H9 (cell line): ENCODE results near the gene ABCB8. TPM values are rescaled to one million over a fixed set of nuclear protein-coding genes. Genes with fewer than 3 reads are reported as not detected.

Experiments
- DNase-seq: peaks from one replicate; pipeline ENCODE4 v3.0.0-alpha.2; 2017
- H2AFZ ChIP-seq: one replicate; pipeline ENCODE4 v1.6.1; 2013; ENCODE audit warnings: mild to moderate bottlenecking, low read length, control low read depth, moderate library complexity
- H2AK5ac ChIP-seq: 2 replicates; pipeline ENCODE4 v1.6.1; 2013; ENCODE audit warnings: low read length, control low read depth, mixed read lengths; ENCODE audit not compliant: insufficient read length
- H2BK120ac ChIP-seq: one replicate; pipeline ENCODE4 v1.6.1; 2013; ENCODE audit warnings: low read depth, mild to moderate bottlenecking, low read length, control low read depth, inconsistent platforms; ENCODE audit not compliant: poor library complexity, severe bottlenecking
- H2BK12ac ChIP-seq: 2 replicates; pipeline ENCODE4 v1.6.1; 2013; ENCODE audit warnings: low read length, control low read depth, mixed read lengths, low read depth; ENCODE audit not compliant: insufficient read length
- H2BK15ac ChIP-seq: 2 replicates; pipeline ENCODE4 v1.6.1; 2013; ENCODE audit warnings: low read depth, low read length, control low read depth
- H2BK20ac ChIP-seq: one replicate; pipeline ENCODE4 v1.6.1; 2013; ENCODE audit warnings: low read depth, mild to moderate bottlenecking, low read length, control low read depth, inconsistent platforms; ENCODE audit not compliant: poor library complexity, severe bottlenecking
- H2BK5ac ChIP-seq: 2 replicates; pipeline ENCODE4 v1.6.1; 2013; ENCODE audit warnings: low read length, control low read depth, mixed read lengths; ENCODE audit not compliant: insufficient read length
- H3K14ac ChIP-seq: 2 replicates; pipeline ENCODE4 v1.6.1; 2013; ENCODE audit warnings: low read length, control low read depth; ENCODE audit not compliant: insufficient read depth
- H3K18ac ChIP-seq: 2 replicates; pipeline ENCODE4 v1.6.1; 2013; ENCODE audit warnings: low read depth, mild to moderate bottlenecking, mixed read lengths, low read length, control low read depth; ENCODE audit not compliant: insufficient read length
- H3K23ac ChIP-seq: 2 replicates; pipeline ENCODE4 v1.6.1; 2013; ENCODE audit warnings: low read length, control low read depth, mixed read lengths, low read depth; ENCODE audit not compliant: insufficient read length
- H3K23me2 ChIP-seq: 2 replicates; pipeline ENCODE4 v1.6.1; 2013; ENCODE audit warnings: low read depth, mild to moderate bottlenecking, mixed read lengths, low read length, control low read depth; ENCODE audit not compliant: insufficient read length, poor library complexity, severe bottlenecking
- H3K27ac ChIP-seq: 2 replicates; pipeline ENCODE4 v1.5.1; 2013; ENCODE audit warnings: low read length, control low read depth, mixed read lengths, low read depth; ENCODE audit not compliant: insufficient read length
- H3K27me3 ChIP-seq: 2 replicates; pipeline ENCODE4 v1.6.1; 2013; ENCODE audit warnings: low read length, control low read depth, inconsistent platforms; ENCODE audit not compliant: insufficient read depth
- H3K4ac ChIP-seq: 2 replicates; pipeline ENCODE4 v1.6.1; 2013; ENCODE audit warnings: low read depth, mild to moderate bottlenecking, control low read depth, inconsistent platforms, low read length, moderate library complexity
- H3K4me1 ChIP-seq: 2 replicates; pipeline ENCODE4 v1.6.1; 2013; ENCODE audit warnings: low read length, control low read depth, inconsistent platforms; ENCODE audit not compliant: insufficient read depth
- H3K4me2 ChIP-seq: 2 replicates; pipeline ENCODE4 v1.6.1; 2013; ENCODE audit warnings: low read length, control low read depth, mixed read lengths; ENCODE audit not compliant: insufficient read length, insufficient read depth
- H3K56ac ChIP-seq: 2 replicates; pipeline ENCODE4 v1.6.1; 2013; ENCODE audit warnings: low read depth, mild to moderate bottlenecking, mixed read lengths, low read length, control low read depth; ENCODE audit not compliant: insufficient read length
- H3K79me1 ChIP-seq: 2 replicates; pipeline ENCODE4 v1.6.1; 2013; ENCODE audit warnings: low read depth, mild to moderate bottlenecking, moderate library complexity, low read length, control low read depth, inconsistent platforms; ENCODE audit not compliant: insufficient read depth, poor library complexity, severe bottlenecking
- H3K79me2 ChIP-seq: 2 replicates; pipeline ENCODE4 v1.6.1; 2013; ENCODE audit warnings: low read length, control low read depth, inconsistent platforms; ENCODE audit not compliant: insufficient read depth
- H3K9ac ChIP-seq: 2 replicates; pipeline ENCODE4 v1.6.1; 2013; ENCODE audit warnings: low read length, control low read depth, mixed read lengths; ENCODE audit not compliant: insufficient read length; ENCODE audit errors: extremely low read depth
- H3K9me3 ChIP-seq: one replicate; pipeline ENCODE4 v1.6.1; 2013; ENCODE audit warnings: low read depth, low read length, inconsistent platforms; ENCODE audit not compliant: control insufficient read depth
- H3T11ph ChIP-seq: one replicate; pipeline ENCODE4 v1.6.1; 2013; ENCODE audit warnings: mild to moderate bottlenecking, low read length, control low read depth, inconsistent platforms
- H4K20me1 ChIP-seq: one replicate; pipeline ENCODE4 v1.6.1; 2013; ENCODE audit not compliant: control insufficient read depth, insufficient read length, insufficient read depth
- H4K5ac ChIP-seq: 2 replicates; pipeline ENCODE4 v1.6.1; 2013; ENCODE audit warnings: low read depth, mild to moderate bottlenecking, mixed read lengths, low read length, control low read depth; ENCODE audit not compliant: insufficient read length
- H4K8ac ChIP-seq: replicated peaks from 2 replicates; pipeline ENCODE4 v1.6.1; 2013; ENCODE audit warnings: low read length, control low read depth, mixed read lengths, low read depth; ENCODE audit not compliant: insufficient read length
- H4K91ac ChIP-seq: 2 replicates; pipeline ENCODE4 v1.6.1; 2013; ENCODE audit warnings: low read depth, mild to moderate bottlenecking, moderate library complexity, mixed read lengths, low read length, control low read depth; ENCODE audit not compliant: insufficient read length
- H3K27ac Mint-ChIP-seq, 3 experiments: 2 replicates in 2 of 3; 3 replicates in 1 of 3; pipeline ENCODE4 v1.8.0; 2020 to 2021; ENCODE audit warnings: mixed read lengths in 3 of 3, mild to moderate bottlenecking in 1 of 3, moderate library complexity in 1 of 3
- H3K27me3 Mint-ChIP-seq: 2 replicates; pipeline ENCODE4 v1.8.0; 2021; ENCODE audit warnings: low read depth, mild to moderate bottlenecking, moderate library complexity, mixed read lengths
- H3K36me3 Mint-ChIP-seq, 3 experiments: 2 replicates in 2 of 3; 3 replicates in 1 of 3; pipeline ENCODE4 v1.8.0; 2020 to 2021; ENCODE audit warnings: low read depth in 3 of 3, mixed read lengths in 3 of 3; ENCODE audit not compliant: insufficient read depth in 1 of 3
- H3K4me1 Mint-ChIP-seq, 2 experiments: 2 replicates each; pipeline ENCODE4 v1.8.0; 2020; ENCODE audit warnings: mixed read lengths in 2 of 2
- H3K4me3 Mint-ChIP-seq, 2 experiments: 2 replicates in 1 of 2; 3 replicates in 1 of 2; pipeline ENCODE4 v1.8.0; 2020 to 2021; ENCODE audit warnings: mild to moderate bottlenecking in 2 of 2, mixed read lengths in 2 of 2, moderate library complexity in 1 of 2
- H3K9me3 Mint-ChIP-seq, 2 experiments: 2 replicates in 1 of 2; 3 replicates in 1 of 2; pipeline ENCODE4 v1.8.0; 2020; ENCODE audit warnings: mild to moderate bottlenecking in 2 of 2, mixed read lengths in 2 of 2, moderate library complexity in 1 of 2
- CTCF ChIP-seq: fragments of 200-600 bp; sonication (generic); conservative IDR thresholded peaks from 3 replicates; pipeline ENCODE4 v1.8.0; 2021; ENCODE audit warnings: antibody characterized with exemption, mild to moderate bottlenecking
- WGBS: extraction: QIAGEN DNeasy Blood & Tissue Kit; methylation state at CpG from one replicate; pipeline ENCODE4 v1.1.7; 2013; ENCODE audit warnings: missing lambda C conversion rate, low lambda C conversion rate, mixed read lengths; ENCODE audit not compliant: insufficient read length; ENCODE audit errors: extremely low coverage; 5-methylcytosine and 5-hydroxymethylcytosine counted together
- total RNA-seq: library from RNA; stranded (reverse); gene quantifications from 2 replicates; pipeline ENCODE4 v1.2.1, GENCODE V29; 2021

Gene ABCB8
- total RNA-seq, 1 experiment from 2014 or later = 22.1 TPM

GRCh38 chr7:151058781-151059366, 30.6 kb downstream of the ABCB8 start:
- no peak overlapping the region for H2BK15ac ChIP-seq
- no peak overlapping the region for H2BK120ac ChIP-seq
- H2BK20ac ChIP-seq = no peak overlapping the region
- no peak overlapping the region for H4K5ac ChIP-seq
- Mint-ChIP-seq H3K4me3 (peak overlapping the region; percentile 78 to 91), H3K36me3 (peaks cover 0 to 12% (median under 1%) of the 10 kb centered on the region in 3 experiments; a peak in 5 of 7 replicates), H3K27ac (peak overlapping the region in 2 of 3 experiments; percentile 82 to 93; a peak in 3 of 7 replicates), H3K4me1 (peaks cover 40 to 52% of the 10 kb centered on the region in 2 experiments), H3K9me3 (no peaks in the 10 kb centered on the region; a peak in 1 of 5 replicates), H3K27me3 (peaks cover 22% of the 10 kb centered on the region)
- 0 out of 2 replicates have a peak overlapping the region, but pooled peaks have one; percentile 37 for H3K14ac ChIP-seq
- peak overlapping the region; percentile 52 for H3K9ac ChIP-seq
- peak overlapping the region; percentile 58 for H3K4me2 ChIP-seq
- no peak overlapping the region for H3K27ac ChIP-seq
- WGBS = no CpG with 5 or more reads among the region's 18 CpGs
- H3T11ph ChIP-seq = no peak overlapping the region
- no peaks in the 10 kb centered on the region for H3K9me3 ChIP-seq
- peaks cover 41% of the 10 kb centered on the region for H3K23me2 ChIP-seq
- H3K18ac ChIP-seq = no peak overlapping the region
- H2BK5ac ChIP-seq = no peak overlapping the region
- H2BK12ac ChIP-seq = no peak overlapping the region
- no peaks in the 10 kb centered on the region for H4K20me1 ChIP-seq
- H2AK5ac ChIP-seq = no peak overlapping the region
- no peak for TF ChIP-seq CTCF
- DNase-seq = peak; percentile 48
- H3K23ac ChIP-seq = no peak overlapping the region
- no peaks in the 10 kb centered on the region for H3K79me1 ChIP-seq
- no peak overlapping the region for H2AFZ ChIP-seq
- no peaks in the 10 kb centered on the region for H3K79me2 ChIP-seq
- no peak overlapping the region for H3K56ac ChIP-seq
- H4K91ac ChIP-seq = no peak overlapping the region
- no peaks in the 10 kb centered on the region; the same call in 1 of the 2 replicates for H3K27me3 ChIP-seq
- H3K4ac ChIP-seq = no peak overlapping the region
- peaks cover 8% of the 10 kb centered on the region for H3K4me1 ChIP-seq
- H4K8ac ChIP-seq = no peak overlapping the region
